ENCODE data around the gene TRIM17. TPM values are rescaled to one million over a fixed set of nuclear protein-coding genes. Genes with fewer than 3 reads are reported as not detected.

Gene TRIM17
- total and polyA plus RNA-seq, 9 of the 15 experiments (the other 6 are each of a cell fraction or from before 2014, with no cell fraction given): not detected

- TF ChIP-seq NR1H2 (CRISPR knock-in tag; IDR thresholded peaks at IDR 0.05) (no peak; the same call in 1 of the 2 replicates), ZNF124 (CRISPR knock-in tag; IDR thresholded peaks at IDR 0.05) (no peak), FOSL1 (tag; conservative IDR thresholded peaks at IDR 0.05) (no peak), ILK (tag; IDR thresholded peaks at IDR 0.05; ENCODE audit: borderline replicate concordance, low read depth) (no peak), ZNF197 (CRISPR knock-in tag; IDR thresholded peaks at IDR 0.05; ENCODE audit: low read depth) (0 out of 2 replicates have a peak, but pooled peaks have one; percentile 26), ZKSCAN1 (IDR thresholded peaks at IDR 0.05; ENCODE audit: low read depth, low read length) (0 out of 2 replicates have a peak, but pooled peaks have one; percentile 20), EHMT2 (IDR thresholded peaks at IDR 0.05) (no peak), MEF2D (tag; conservative IDR thresholded peaks at IDR 0.05; ENCODE audit: low read depth) (no peak), CEBPZ (IDR thresholded peaks at IDR 0.05; ENCODE audit: borderline replicate concordance, low read depth, low read length) (no peak), ZNF766 (CRISPR knock-in tag; conservative IDR thresholded peaks at IDR 0.05) (0 out of 2 replicates have a peak, but pooled peaks have one; percentile 35), RBM15 (IDR thresholded peaks at IDR 0.05; ENCODE audit: insufficient read depth, low read length) (no peak), ARID1B (IDR thresholded peaks at IDR 0.05) (peak; percentile 4; the same call in 1 of the 2 replicates), CBFA2T3 (IDR thresholded peaks at IDR 0.05) (no peak), NFIC (IDR thresholded peaks at IDR 0.05) (peak; percentile 35; the same call in 1 of the 2 replicates), ZNF354B (CRISPR knock-in tag; IDR thresholded peaks at IDR 0.05) (no peak), PRMT5 (CRISPR knock-in tag; IDR thresholded peaks at IDR 0.05) (no peak), MIER1 (IDR thresholded peaks at IDR 0.05; ENCODE audit: low read depth) (no peak), NR2C2 (CRISPR knock-in tag; IDR thresholded peaks at IDR 0.05) (no peak), NR2C2 (tag; IDR thresholded peaks at IDR 0.05) (no peak), E2F1 (CRISPR knock-in tag; IDR thresholded peaks at IDR 0.05) (no peak), TFAM (CRISPR knock-in tag; conservative IDR thresholded peaks at IDR 0.05) (no peak), PYGO2 (tag; IDR thresholded peaks at IDR 0.05) (no peak), ILF3 (IDR thresholded peaks at IDR 0.05; ENCODE audit: borderline replicate concordance) (no peak)
- TF ChIP-seq, protein P1, sequence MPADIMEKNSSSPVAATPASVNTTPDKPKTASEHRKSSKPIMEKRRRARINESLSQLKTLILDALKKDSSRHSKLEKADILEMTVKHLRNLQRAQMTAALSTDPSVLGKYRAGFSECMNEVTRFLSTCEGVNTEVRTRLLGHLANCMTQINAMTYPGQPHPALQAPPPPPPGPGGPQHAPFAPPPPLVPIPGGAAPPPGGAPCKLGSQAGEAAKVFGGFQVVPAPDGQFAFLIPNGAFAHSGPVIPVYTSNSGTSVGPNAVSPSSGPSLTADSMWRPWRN (IDR thresholded peaks at IDR 0.05; ENCODE audit: low read depth): no peak
Measured at GRCh38 chr1:228459091-228459993, 42.7 kb upstream of the TRIM17 start (continued).

Measured in K562 (cell line).